CD4-positive, alpha-beta T cell treated with Interleukin-4 for 4 hours (primary cell): ENCODE data around the gene ZNF282.
"Not testable (repeated sequence)": the region's sequence is repeated elsewhere in the genome, so short reads cannot be mapped to it uniquely, and the experiment has no call there.

Experiments
- DNase-seq: peaks from one replicate; pipeline ENCODE4 v3.0.0-alpha.2; 2020

Gene ZNF282

GRCh38 chr7:149226366-149226765 lies 31.0 kb downstream of the ZNF282 start:
- not testable (repeated sequence) for DNase-seq

- DNase-seq: no peak
Measured at GRCh38 chr7:149226840-149227494, 31.6 kb downstream of the ZNF282 start.

- no peak for DNase-seq
Measured at GRCh38 chr7:149228831-149229471, 33.6 kb downstream of the ZNF282 start.

- no peak for DNase-seq
Measured at GRCh38 chr7:149229526-149229925, 34.2 kb downstream of the ZNF282 start.

- no peak for DNase-seq
Measured at GRCh38 chr7:149232362-149232761, 37.0 kb downstream of the ZNF282 start.

GRCh38 chr7:149233655-149234204 lies 38.4 kb downstream of the ZNF282 start:
- DNase-seq: not testable (repeated sequence)

- DNase-seq: no peak
Measured at GRCh38 chr7:149237502-149237901, 42.2 kb downstream of the ZNF282 start.

GRCh38 chr7:149238051-149238450 lies 42.7 kb downstream of the ZNF282 start:
- DNase-seq: no peak

GRCh38 chr7:149239345-149240143 lies 44.2 kb downstream of the ZNF282 start, which contains the start of gene ZNF212:
TSS of gene ZNF212 (plus strand) at chr7:149239651. CDS start at chr7:149239779, 128 bp downstream.
- DNase-seq: peak; percentile 89

- no peak for DNase-seq
Measured at GRCh38 chr7:149240637-149241036, 45.3 kb downstream of the ZNF282 start.

- DNase-seq: no peak
Measured at GRCh38 chr7:149241696-149242095, 46.4 kb downstream of the ZNF282 start.

GRCh38 chr7:149245244-149245643 lies 49.9 kb downstream of the ZNF282 start:
- peak; percentile 18 for DNase-seq

- no peak for DNase-seq
Measured at GRCh38 chr7:149245744-149246143, 50.4 kb downstream of the ZNF282 start.

- no peak for DNase-seq
Measured at GRCh38 chr7:149248777-149249176, 53.4 kb downstream of the ZNF282 start.

GRCh38 chr7:149250151-149250550 lies 54.8 kb downstream of the ZNF282 start:
- not testable (repeated sequence) for DNase-seq

- not testable (repeated sequence) for DNase-seq
Measured at GRCh38 chr7:149251518-149251917, 56.2 kb downstream of the ZNF282 start.

GRCh38 chr7:149252378-149252777 lies 57.0 kb downstream of the ZNF282 start:
- no peak for DNase-seq

GRCh38 chr7:149253665-149254064 lies 58.3 kb downstream of the ZNF282 start:
- DNase-seq: no peak

GRCh38 chr7:149254181-149254858 lies 59.0 kb downstream of the ZNF282 start:
- no peak for DNase-seq

GRCh38 chr7:149255174-149255573 lies 59.8 kb downstream of the ZNF282 start:
- no peak for DNase-seq

GRCh38 chr7:149256568-149256967 lies 61.2 kb downstream of the ZNF282 start:
- DNase-seq: no peak

GRCh38 chr7:149257146-149257545 lies 61.8 kb downstream of the ZNF282 start:
- no peak for DNase-seq

GRCh38 chr7:149261316-149261828 lies 66.0 kb downstream of the ZNF282 start:
- DNase-seq: no peak
